ELR (cell line): Measurements from ENCODE around the gene RAVER1.
A peak's percentile ranks its signal among the peaks of the same experiment; 100 is the strongest.
"Not testable (repeated sequence)": the region's sequence is repeated elsewhere in the genome, so short reads cannot be mapped to it uniquely, and the experiment has no call there.

Experiments
- DNase-seq: peaks from one replicate; pipeline ENCODE4 v3.0.0-alpha.2; 2015; ENCODE audit warnings: low read depth

Gene RAVER1

DNA sequence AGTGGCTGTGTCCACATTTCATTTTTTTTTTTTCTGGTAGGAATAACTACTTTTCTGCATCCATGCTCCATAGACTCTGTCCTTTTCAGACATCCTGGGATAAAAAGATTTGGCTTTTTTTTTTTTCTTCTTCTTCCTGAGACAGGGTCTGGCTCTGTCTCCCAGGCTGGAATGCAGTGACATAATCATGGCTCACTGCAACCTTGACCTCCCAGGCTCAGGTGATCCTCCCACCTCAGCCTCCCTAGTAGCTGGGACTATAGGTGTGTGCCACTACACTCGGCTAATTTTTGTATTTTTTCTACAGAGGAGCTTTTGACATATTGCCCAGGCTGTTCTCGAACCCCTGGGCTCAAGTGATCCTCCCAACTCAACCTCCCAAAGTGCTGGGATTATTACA is 10.2 kb upstream of the RAVER1 start:
- no peak for DNase-seq

DNA sequence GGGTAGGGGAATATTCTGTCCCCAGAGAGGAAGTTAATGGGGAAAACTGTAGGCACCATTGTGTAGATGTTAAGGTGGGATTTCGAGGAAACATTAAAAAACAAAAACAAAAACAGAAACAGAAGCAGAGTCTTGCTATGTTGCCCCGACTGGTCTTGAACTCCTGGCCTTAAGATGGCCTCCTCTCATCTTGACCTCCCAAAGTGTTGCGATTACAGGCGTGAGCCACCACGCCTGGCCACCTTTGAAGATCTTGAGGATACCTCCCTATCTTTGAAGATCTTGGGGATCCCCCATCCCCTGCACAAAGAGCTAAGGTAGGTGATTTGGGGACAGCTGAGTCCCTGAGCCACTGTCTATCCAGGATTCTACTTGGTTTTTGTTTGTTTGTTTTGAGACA is 6.6 kb upstream of the RAVER1 start:
- no peak for DNase-seq

DNA sequence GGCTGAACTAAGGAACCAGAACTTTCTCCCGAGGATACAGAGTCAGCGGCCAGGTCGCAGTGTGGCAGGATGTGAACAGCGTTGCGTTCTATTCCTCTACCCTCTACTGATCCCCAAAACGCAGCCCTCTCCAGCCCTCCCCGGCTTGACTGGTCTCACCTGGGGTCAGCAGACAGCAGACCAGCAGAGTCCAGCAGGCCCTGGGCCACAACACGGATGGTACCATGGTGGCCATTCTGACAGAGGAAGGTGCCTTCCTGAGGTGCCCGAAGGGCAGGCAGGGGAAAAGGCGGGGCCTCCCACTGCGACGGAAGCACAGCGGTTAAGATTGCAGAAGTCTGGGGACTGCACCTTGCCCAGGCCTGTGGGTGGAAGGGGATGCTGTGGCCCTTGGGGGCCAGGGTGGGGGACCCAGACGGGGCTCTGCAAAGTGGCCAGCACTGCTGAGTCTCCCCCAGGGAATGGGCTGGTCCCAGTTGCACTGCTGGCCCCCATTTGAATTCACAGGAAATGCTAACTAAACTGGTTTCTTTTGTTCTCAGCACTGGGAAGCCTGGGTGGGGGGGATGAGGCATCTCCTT is 6.1 kb upstream of the RAVER1 start, which contains the start of gene ICAM3:
Gene ICAM3 (minus strand): TSS at position 245 of the 581 bp plus-strand sequence. CDS start 10 bp downstream, at position 235.
- no peak for DNase-seq

DNA sequence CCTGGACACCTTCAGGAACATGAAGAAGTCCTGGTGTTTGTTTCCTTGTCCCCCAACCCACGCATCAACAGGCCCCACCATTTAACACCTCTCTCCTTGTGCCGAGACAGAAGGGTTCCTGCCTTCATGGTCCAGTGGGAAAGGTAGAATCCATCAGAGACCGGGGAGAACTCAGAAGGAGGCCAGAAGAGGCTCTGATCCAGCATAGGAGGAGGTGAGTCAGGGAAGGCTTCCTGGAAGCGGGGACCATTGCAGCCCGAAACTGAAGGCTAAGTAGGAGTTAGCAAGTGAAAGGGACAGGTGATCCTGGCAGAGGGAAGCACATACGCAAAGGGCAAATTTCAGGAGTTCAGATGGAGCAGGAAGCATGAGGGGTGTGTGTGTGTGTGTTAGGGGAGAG is 5.6 kb upstream of the RAVER1 start:
- DNase-seq: no peak

DNA sequence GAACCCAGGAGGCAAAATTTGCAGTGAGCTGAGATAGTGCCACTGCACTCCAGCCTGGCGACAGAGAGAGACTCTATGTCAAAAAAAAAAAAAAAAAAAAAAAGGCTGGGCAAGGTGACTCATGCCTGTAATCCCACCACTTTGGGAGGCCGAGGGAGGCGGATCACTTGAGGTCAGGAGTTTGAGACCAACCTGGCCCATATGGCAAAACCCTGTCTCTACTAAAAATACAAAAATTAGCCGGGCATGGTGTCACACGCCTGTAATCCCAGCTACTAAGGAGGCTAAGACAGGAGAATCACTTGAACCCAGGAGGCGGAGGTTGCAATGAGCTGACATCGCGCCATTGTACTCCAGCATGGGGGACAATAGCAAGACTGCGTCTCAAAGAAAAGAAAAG is 3.4 kb upstream of the RAVER1 start:
- DNase-seq: not testable (repeated sequence)

DNA sequence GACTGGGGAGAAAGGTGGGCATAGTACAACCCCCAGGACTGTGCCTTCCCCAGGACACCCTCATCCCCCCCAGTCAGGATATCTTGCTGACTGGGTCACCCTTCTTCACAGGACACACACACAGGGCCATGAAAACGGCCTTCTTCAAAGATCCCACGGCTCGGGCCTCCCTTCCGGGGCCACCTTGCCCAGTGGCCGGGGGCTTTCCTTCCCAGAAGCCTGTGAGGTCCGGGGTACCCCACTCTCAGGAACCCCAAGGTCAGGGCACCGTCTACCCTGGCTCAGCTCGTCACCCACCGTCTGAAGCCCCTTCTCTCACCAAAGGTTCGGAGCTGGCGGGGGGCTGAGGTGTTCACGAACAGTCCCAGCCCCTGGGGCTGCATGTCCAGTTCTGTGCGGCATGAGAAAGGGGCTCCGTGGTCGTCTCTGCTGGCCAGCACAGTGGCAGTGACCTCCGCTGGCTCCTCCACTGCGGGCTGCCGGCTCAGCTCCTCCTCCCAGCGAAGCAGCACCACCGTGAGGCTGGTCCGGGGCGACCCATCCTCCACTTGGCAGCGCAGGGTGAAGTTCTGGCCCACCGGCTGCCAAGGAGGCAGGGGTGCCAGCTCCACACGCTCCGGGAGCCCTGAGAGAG is 2.1 kb upstream of the RAVER1 start:
- no peak for DNase-seq

DNA sequence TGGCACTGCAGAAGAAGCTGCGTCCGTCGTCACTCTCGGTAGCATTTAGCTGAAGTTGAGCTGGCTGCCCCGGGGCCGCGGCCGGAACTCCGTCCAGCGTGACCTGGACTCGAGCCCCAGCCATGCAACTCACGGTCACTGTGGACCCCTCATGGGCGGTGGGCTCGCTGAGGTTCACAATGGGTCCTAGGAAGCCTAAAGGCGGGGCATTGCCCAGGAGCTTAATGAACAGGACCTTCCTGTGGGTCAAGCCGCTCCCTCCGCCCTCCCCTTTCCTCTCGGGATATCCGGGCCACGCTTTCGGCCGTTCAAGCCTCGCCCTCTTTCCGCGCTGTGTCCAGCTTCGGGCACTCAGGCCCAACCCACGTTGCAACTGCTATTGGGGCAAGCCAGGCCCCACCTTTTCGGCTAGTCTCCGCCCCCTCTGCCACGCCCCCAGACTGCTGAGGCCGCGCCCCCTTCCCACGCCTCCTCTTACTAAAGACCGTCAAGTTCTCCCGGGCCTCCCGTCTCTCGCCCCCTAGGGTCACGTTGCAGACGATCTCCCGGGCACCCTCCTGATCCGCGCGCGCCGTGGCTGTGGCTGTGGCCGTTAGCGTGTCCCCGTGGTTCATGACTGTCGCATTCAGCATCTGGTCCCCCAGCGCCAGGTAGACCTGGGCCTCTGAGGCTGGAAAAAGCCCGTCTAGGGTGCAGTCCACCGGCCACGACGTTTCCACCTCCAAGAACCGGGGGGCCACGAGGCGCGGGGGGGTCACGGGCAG is 1.4 kb upstream of the RAVER1 start:
- DNase-seq: peak; percentile 98

DNA sequence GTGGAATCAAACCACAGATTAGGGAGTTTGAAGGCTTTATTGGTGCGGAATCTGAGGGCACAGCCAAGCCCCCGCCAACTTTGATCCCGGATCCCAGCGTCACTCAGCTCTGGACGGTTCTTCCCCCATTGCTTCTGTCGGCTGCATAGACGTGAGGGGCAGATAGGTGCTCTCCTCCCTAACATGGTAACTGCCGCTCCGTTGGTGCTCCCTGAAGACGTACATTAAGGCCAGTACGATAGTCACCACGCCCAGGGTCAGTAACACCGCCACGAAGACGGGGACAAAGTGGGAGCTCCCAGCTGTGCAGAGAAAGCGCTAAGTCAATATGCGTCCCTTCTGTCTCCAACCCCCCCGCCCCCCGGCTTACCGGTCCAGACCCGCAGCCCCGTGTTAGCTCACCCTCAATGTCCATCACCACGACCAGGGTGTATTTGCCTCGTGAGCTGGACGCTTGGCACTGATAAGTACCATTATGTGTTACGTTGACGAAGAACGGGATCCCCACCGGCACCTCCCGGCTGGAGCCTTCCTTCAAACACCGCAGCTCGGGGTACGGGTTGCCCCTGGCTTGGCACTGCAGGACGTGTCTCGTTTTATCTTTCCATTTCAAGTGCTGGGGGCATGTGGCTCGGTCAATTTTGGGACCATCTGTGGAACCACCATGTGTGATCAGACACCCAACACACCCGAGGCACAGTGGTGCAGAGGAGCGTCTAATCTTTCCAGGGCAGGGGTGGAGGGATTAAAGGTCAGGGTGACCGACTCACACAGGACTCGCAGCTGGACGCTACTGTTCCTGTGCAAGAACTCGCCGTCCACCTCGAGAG is 644 bp upstream of the RAVER1 start:
- peak; percentile 38 for DNase-seq

DNA sequence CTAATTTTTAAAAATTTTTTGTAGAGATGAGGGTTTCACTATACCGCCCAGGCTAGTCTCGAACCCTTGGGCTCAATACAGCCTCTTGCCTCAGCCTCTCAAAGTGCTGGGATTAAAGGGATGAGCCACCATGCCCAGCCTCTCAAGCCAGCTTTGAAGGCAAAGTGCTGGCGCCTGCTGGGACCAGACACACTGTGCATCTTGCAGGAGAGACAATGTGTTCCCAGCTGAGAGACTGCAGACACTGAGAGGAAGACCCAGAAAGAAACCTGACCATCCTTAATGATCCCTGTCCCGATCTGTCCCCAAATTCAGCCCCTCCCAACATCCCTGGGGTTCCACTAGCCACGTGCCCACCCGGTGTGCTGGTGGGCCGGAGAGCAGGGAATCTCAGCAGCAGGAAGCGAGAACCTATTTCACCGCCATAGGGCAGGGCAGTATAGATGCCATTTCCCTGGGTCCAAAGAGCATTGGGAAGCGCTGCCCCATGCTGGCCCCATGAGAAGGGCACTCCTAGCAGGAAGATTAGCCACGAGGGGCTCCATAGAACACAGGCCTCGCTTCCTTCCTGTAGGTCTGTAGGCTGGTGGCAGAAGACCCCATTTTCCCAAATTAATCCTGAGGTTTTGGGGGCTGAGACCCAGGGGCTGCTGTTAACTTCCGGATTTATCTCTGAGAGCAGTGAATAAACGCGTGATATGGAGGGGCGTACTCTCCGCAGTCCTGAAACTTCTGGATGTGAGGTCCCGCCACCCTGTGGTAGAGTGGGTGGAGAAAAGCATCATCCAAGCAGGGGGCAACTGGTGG is 968 bp downstream of the RAVER1 start:
- no peak for DNase-seq

DNA sequence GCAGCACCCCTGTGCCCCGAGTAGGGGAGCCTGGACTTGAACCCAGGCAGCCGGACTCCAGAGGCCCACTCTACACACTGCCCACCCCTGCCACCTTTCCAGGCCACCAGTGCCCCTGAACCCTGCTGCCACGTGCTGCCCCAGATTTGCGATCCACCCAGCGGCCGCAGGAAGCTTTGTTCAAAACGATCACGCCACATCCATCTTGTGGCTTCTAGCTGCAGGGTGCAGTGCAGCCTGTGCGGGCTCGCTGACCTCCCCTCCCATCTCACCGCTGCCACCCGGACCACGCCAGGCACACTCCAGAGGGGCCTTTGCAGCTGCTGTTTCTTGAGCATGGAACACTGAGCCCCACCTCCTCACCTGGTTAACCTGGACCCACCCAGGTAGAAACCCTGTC is 3.8 kb downstream of the RAVER1 start:
- DNase-seq: no peak

DNA sequence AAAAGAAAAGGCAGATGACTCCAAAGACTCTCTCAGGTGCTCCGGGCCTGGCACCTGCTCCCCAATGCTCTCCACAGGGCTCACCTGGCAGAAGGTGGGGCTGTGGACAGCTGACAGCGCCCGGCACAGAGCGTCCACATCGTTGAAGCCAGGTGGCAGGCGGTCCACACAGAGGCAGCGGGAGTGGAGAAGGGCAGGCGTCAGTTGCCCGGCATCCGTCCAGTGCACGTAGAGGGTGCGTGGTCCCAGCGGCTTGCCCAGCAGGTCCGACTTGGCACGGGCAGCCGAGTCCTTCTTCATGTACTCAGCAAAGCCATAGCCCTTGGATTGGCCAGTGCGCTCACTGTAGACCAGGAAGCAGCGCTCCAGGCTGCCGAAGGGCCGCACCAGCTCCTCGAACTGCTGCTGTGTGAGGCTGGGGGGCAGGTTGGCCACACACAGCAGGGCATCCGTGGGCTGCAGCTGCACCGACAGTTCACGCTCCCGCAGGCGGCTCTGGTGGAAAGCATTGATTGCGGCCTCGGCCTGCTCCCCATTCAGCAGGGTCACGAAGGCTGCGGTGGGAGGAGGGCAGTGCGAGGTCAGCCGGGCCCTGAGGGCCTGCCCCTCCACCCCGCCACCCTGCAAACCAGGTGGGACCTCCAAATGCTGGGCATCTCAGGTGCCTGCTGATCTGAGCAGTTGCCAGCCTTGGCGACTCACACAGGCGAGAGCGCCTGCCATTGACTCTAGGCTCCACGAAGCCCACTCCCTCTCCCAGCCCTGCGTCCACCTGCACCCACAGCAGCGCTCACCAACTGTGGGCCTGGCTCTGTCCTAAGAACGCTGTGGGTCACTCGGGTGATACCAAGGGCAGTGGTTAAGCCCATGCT is 4.5 kb downstream of the RAVER1 start:
- no peak for DNase-seq

DNA sequence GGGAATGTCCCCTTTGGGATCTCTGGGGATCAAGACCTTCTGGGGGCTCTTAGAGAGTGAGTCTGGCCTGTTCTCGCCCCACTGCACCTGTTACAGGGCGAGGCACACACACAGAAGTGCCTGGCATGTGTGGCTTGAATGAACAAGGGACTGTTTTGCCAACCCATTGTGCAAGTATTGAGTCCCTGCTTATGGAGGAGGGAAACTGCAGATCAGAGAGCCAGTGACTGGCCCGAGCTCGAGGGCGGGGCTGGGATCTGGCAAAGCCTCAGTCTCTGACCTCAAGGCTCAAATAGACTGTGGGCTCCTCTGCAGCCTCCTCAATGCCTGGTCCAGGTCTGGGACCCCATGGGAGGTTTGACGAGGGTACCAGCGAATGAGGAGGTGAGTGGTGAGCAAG is 5.5 kb downstream of the RAVER1 start:
- no peak for DNase-seq

DNA sequence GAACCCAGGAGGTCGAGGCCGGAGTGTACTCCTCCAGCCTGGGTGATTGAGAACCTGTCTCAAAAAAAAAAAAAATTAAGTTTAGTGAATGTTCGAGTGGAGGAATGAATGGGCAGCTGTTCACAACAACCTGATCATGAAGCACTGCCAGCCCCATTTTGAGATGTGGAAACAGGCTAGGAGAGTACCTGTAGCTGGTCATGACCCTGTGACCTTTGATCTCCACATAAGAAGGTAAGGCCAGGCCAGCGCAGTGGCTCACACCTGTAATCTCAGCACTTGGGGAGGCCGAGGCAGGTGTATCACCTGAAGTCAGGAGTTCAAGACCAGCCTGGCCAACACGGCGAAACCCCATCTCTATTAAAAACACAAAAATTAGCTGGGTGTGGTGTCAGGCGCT is 7.6 kb downstream of the RAVER1 start:
- no peak for DNase-seq

DNA sequence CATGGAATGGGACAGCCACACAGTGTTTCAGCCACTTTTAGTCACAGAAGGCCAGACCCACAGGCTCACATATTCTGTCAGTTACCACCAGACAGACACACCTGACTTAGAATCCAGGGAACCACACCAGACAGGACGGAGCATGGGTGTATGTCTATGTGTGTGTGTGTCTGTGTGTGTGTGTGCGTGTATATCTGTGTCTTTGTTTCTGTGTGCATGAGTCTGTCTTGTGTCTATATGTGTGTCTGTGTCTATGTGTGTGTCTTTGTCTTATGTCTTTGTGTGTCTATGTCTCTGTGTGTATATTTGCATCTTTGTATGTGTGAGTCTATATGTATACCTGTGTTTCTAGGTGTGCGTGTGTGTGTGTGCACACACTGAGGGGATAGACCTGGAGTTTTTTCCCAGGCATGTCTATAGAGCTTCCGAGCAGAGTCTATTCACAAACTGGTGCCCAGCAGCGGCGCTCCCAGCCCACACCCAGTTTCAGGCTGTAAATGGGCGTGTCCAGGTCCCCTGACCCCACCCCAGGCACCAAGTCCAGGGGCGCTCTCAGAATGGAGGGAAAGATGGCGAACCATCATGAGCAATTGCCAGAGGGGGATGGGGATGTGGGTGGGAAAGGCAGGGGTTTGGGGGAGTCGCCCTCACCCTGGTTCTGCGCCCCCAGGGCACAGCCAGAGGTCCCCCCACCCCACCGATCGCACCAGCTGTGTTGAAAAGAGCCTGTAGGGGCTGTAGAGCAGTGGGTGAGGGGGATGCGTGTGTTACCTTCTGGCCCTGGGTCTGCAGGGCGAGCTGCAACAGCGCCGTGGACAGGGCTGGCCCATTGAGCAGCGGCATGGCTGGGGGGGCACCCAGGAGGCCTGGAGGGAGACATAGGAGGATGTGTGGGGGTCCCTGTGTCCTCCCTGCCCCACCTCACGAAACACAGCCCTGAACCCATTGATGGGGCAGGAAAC is 11.2 kb downstream of the RAVER1 start:
- no peak for DNase-seq

DNA sequence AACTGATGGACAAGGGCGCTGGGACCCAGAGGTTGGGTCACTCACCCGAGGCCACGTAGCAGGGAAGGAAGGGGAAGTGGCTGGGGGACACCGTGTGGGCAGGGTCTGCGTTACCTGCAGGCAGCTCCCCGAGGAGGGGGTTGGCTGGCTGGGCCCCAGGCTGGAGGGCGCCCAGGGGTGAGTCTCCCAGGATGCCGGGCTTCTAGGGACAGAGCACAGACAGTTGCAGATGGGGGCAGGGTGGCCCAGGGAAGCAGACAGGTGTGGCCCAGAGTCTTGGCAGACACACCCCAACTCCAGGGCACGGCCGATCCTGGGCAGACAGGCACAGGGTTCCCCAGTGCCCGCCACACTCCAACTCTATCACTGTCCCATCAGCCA is 11.9 kb downstream of the RAVER1 start:
- no peak for DNase-seq

DNA sequence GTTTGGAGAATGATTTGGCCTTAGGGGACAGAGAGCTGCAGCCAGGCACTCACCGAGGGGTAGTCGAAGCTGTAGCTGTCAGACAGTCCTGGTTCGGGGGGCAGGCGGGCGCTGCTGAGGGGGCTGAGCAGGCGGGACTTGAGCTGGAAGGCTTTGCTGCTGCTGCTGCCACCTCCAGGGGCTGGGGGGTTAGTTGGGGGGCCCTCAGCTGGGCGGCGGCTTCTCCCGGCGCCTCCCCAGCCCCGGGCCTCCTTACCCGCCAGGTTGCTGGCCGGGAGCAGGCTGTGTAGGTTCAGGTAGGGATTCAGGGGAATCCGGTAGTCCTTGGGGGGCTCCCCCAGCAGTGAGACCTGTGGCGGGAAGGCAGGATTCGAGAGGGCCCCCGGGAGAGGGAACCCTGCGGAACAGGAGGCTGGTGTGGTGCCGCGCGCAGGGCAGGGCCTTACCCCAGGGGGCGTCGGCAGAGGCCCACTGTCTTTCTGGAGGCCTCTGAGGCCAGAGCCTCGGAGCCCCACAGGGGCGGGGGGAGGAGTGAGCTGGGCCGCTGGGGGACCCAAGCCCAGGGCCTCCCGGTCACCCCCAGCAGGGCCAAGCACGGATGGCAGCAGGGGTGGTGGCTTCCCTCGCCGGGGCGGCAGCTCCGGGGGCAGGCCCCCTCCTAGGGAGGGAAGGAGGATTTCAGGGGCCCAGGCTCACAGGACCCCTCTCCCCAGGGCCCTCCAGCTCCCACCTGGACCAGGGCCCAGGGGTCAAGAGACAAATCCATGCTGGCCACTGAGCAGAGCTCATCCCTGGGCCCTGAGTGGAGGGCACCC is 12.5 kb downstream of the RAVER1 start:
- no peak for DNase-seq

DNA sequence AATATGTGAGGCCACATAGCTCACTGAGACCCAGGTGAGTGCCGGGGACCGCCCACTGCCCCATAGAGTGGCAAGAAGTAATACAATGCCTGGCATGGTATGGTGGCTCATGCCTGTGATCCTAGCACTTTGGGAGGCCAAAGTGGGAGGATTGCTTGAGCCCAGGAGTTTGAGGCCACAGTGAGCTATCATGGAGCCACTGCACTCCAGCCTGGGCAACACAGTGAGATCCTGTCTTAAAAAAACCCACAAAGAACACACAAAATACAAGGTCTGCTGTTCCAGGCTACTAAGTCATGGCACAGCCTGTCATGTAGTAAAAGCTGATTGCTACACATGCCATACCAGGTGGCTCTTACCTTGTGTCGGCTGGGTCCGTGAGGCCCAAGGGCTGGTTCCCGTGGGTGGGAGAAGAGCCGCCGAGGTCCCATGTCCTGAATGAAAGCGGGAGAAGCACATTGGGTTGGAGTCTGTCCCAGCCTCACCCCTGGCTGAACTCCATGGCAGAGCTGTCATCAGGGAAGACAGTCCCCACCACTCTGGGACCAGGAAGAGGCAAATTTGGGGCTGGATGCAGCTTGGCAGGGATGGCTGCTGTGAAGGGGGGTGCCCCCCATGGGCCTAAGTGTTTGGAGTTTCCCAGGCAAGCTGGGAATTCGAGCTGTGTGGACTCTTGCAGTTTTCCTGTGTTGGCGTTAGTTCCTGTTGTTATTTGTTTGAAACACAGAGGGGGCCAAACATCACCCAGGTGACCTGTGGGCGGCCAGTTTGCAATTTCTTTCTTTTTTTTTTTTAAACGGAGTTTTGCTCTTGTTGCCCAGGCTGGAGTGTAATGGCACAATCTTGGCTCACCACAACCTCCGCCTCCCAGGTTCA is 14.3 kb downstream of the RAVER1 start:
- no peak for DNase-seq
